ENCODE results near the gene PRIMA1.

The PRIMA1 gene

GRCh38 chr14:93733231-93733630 lies 55.1 kb downstream of the PRIMA1 start:
- DNase-seq (ENCODE audit: low spot score) (no peak), FAIRE-seq (no peak)

- DNase-seq (ENCODE audit: low spot score), result no peak
- no peak for FAIRE-seq
These were observed 55.8 kb downstream of the PRIMA1 start for GRCh38 chr14:93732524-93732923.

- DNase-seq (ENCODE audit: low spot score) (no peak), FAIRE-seq (no peak)
These were observed 56.5 kb downstream of the PRIMA1 start for GRCh38 chr14:93731753-93732152.

GRCh38 chr14:93729993-93730392 lies 58.3 kb downstream of the PRIMA1 start:
- DNase-seq (ENCODE audit: low spot score), result peak; percentile 18
- no peak for FAIRE-seq

- FAIRE-seq, result no peak
- DNase-seq (ENCODE audit: low spot score), result no peak
These were observed 59.7 kb downstream of the PRIMA1 start for GRCh38 chr14:93728651-93729016.

GRCh38 chr14:93727917-93728650 lies 60.2 kb downstream of the PRIMA1 start:
- DNase-seq (ENCODE audit: low spot score), result no peak
- FAIRE-seq, result no peak

GRCh38 chr14:93727039-93727740 lies 61.1 kb downstream of the PRIMA1 start:
- FAIRE-seq (no peak), DNase-seq (ENCODE audit: low spot score) (no peak)

GRCh38 chr14:93725993-93726392 lies 62.3 kb downstream of the PRIMA1 start:
- FAIRE-seq, result no peak
- DNase-seq (ENCODE audit: low spot score), result no peak

GRCh38 chr14:93725002-93725582 lies 63.2 kb downstream of the PRIMA1 start:
- DNase-seq (ENCODE audit: low spot score) (no peak), FAIRE-seq (no peak)

- no peak for FAIRE-seq
- no peak for DNase-seq (ENCODE audit: low spot score)
These were observed 65.3 kb downstream of the PRIMA1 start for GRCh38 chr14:93723001-93723400.

- no peak for FAIRE-seq
- no peak for DNase-seq (ENCODE audit: low spot score)
These were observed 67.3 kb downstream of the PRIMA1 start for GRCh38 chr14:93720981-93721483.

- FAIRE-seq, result no peak
These were observed 68.0 kb downstream of the PRIMA1 start for GRCh38 chr14:93720076-93720815.

GRCh38 chr14:93719256-93719655 lies 69.0 kb downstream of the PRIMA1 start:
- no peak for FAIRE-seq
- no peak for DNase-seq (ENCODE audit: low spot score)

More at GRCh38 chr14:93720076-93720815, 68.0 kb downstream of the PRIMA1 start:
- DNase-seq (ENCODE audit: low spot score), result no peak

GRCh38 chr14:93717668-93718320 lies 70.5 kb downstream of the PRIMA1 start:
- no peak for DNase-seq (ENCODE audit: low spot score)
- FAIRE-seq, result no peak

- DNase-seq (ENCODE audit: low spot score) (no peak), FAIRE-seq (no peak)
These were observed 71.3 kb downstream of the PRIMA1 start for GRCh38 chr14:93716746-93717667.

- DNase-seq (ENCODE audit: low spot score) (no peak), FAIRE-seq (no peak)
These were observed 72.1 kb downstream of the PRIMA1 start for GRCh38 chr14:93716002-93716745.

- no peak for DNase-seq (ENCODE audit: low spot score)
- no peak for FAIRE-seq
These were observed 72.9 kb downstream of the PRIMA1 start for GRCh38 chr14:93715279-93715927.

GRCh38 chr14:93714605-93715004 lies 73.7 kb downstream of the PRIMA1 start:
- DNase-seq (ENCODE audit: low spot score), result no peak
- FAIRE-seq, result no peak
